ENCODE results near the gene PPP1R11. TPM values are rescaled to one million over a fixed set of nuclear protein-coding genes. Genes with fewer than 3 reads are reported as not detected.

PPP1R11 gene
- total RNA-seq, 1 donor from 2014 or later = 54.5 TPM

- peak overlapping the region; percentile 52 for H3K4me3 ChIP-seq (ENCODE audit: low read depth, low read length)
- peak; percentile 93 for TF ChIP-seq CTCF (conservative IDR thresholded peaks at IDR 0.05; ENCODE audit: low read depth, low read length)
- DNase-seq (ENCODE audit: low read depth) = peak; percentile 46
Observed at GRCh38 chr6:30102970-30103871, 36.2 kb downstream of the PPP1R11 start.

- peak overlapping the region; percentile 52 for H3K4me3 ChIP-seq (ENCODE audit: low read depth, low read length)
- TF ChIP-seq CTCF (conservative IDR thresholded peaks at IDR 0.05; ENCODE audit: low read depth, low read length) = no peak
- no peak for DNase-seq (ENCODE audit: low read depth)
Observed at GRCh38 chr6:30103872-30104179, 36.8 kb downstream of the PPP1R11 start.

GRCh38 chr6:30104661-30105060, 37.7 kb downstream of the PPP1R11 start:
- no peak overlapping the region for H3K4me3 ChIP-seq (ENCODE audit: low read depth, low read length)
- no peak for TF ChIP-seq CTCF (conservative IDR thresholded peaks at IDR 0.05; ENCODE audit: low read depth, low read length)
- no peak for DNase-seq (ENCODE audit: low read depth)

GRCh38 chr6:30111266-30111856, 44.4 kb downstream of the PPP1R11 start:
- DNase-seq (ENCODE audit: low read depth) = no peak
- no peak overlapping the region for H3K4me3 ChIP-seq (ENCODE audit: low read depth, low read length)
- no peak for TF ChIP-seq CTCF (conservative IDR thresholded peaks at IDR 0.05; ENCODE audit: low read depth, low read length)

GRCh38 chr6:30112402-30112994, 45.5 kb downstream of the PPP1R11 start:
- no peak for TF ChIP-seq CTCF (conservative IDR thresholded peaks at IDR 0.05; ENCODE audit: low read depth, low read length)
- DNase-seq (ENCODE audit: low read depth) = no peak
- H3K4me3 ChIP-seq (ENCODE audit: low read depth, low read length) = no peak overlapping the region

- no peak for DNase-seq (ENCODE audit: low read depth)
- no peak within 1 kb of the TSS for H3K4me3 ChIP-seq (ENCODE audit: low read depth, low read length)
- TF ChIP-seq CTCF (conservative IDR thresholded peaks at IDR 0.05; ENCODE audit: low read depth, low read length) = no peak
Observed at GRCh38 chr6:30113003-30113759, 46.2 kb downstream of the PPP1R11 start, which contains the start of gene TRIM31. TSS of gene TRIM31 (minus strand) at chr6:30113090. CDS start at chr6:30112805, 285 bp downstream.
